ENCODE data around the gene FGF10. TPM values are rescaled to one million over a fixed set of nuclear protein-coding genes. Genes with fewer than 3 reads are reported as not detected.

FGF10 gene
- total RNA-seq, 6 experiments from 2014 or later, result 0.11 to 0.12 TPM; not detected in 4

DNA sequence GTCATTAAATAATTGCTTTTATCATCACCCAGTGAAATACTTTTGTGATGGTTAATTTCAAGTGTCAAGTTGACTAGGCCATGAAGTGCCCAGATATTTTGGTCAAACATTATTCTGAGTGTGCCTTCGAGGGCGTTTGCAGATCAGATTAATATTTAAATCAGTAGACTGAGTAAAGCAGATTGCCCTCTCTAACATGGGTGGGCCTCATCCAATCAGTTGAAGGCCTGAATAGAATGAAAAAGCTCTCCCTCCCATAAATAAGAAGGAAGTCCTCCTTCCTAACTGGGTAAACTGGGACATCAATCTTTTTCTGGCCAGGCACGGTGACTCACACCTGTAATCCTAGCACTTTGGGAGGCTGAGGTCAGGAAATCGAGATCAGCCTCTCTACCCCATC, 12.4 kb upstream of the FGF10 start:
- no peak for ATAC-seq
- no peaks in the 10 kb centered on the region for H3K4me1 ChIP-seq
- no peaks in the 10 kb centered on the region for H3K9me3 ChIP-seq
- no peak overlapping the region for H3K4me3 ChIP-seq
- no peak for TF ChIP-seq CTCF (IDR thresholded peaks at IDR 0.05)
- no peak for TF ChIP-seq POLR2A (IDR thresholded peaks at IDR 0.05)
- WGBS (ENCODE audit: insufficient coverage, low coverage, low lambda C conversion rate, missing lambda C conversion rate), result 47% methylated on average over 4 of the region's 4 CpGs
- no peak overlapping the region for H3K27ac ChIP-seq
- H3K27me3 ChIP-seq, result no peaks in the 10 kb centered on the region
- DNase-seq, result no peak
- intact Hi-C loops (cut with DNase I), result no loop called here
- no peaks in the 10 kb centered on the region for H3K36me3 ChIP-seq

DNA sequence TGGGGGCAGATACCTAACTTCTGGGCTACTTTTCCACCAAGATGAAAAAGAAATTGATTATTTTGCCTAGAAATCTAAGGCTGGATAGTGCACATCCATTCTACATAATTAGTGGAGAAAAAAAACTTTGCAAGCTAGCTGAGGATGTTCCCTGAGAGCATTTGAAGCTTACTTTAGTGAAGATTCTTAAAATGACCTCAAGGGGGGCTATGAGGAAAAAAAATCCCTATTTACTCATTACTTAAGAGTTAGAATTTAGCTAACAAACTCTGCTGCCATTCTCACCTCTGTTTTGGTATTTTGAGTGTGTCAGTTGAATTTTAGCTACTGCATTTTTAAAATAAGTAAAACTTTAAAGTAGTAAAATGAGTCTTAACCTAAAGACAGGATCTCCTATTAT, 9.2 kb upstream of the FGF10 start:
- DNase-seq (no peak), ATAC-seq (no peak)
- Histone ChIP-seq H3K36me3 (no peaks in the 10 kb centered on the region), H3K4me1 (no peaks in the 10 kb centered on the region), H3K9me3 (no peaks in the 10 kb centered on the region), H3K27me3 (no peaks in the 10 kb centered on the region), H3K27ac (no peak overlapping the region), H3K4me3 (no peak overlapping the region)
- intact Hi-C loops (cut with DNase I), result no loop called here
- TF ChIP-seq POLR2A (IDR thresholded peaks at IDR 0.05) (no peak), CTCF (IDR thresholded peaks at IDR 0.05) (no peak)

DNA sequence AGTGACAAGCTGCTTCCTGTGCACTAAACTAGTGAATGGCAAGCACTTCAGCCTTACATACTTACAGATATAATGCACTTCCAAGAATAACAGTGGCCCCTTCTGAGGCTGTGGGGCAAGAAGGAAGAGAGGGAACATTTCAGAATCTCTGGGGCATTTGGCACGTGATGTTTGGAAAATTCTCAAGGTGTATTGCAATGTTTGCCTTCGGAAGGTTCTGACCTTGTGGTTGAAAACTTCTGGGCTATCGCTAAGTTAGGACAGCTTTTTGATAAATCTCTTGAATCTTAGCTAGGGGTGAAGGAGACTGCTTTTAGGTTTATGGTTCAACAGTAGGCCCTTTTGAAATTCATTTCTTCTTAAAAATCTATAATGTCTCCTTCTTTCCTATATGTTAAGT, 7.1 kb upstream of the FGF10 start:
- intact Hi-C loops (cut with DNase I), result no loop called here
- Histone ChIP-seq H3K36me3 (no peaks in the 10 kb centered on the region), H3K9me3 (no peaks in the 10 kb centered on the region), H3K4me1 (no peaks in the 10 kb centered on the region), H3K27ac (no peak overlapping the region), H3K4me3 (no peak overlapping the region), H3K27me3 (no peaks in the 10 kb centered on the region)
- ATAC-seq, result no peak
- 45% methylated on average over 3 of the region's 3 CpGs for WGBS (ENCODE audit: insufficient coverage, low coverage, low lambda C conversion rate, missing lambda C conversion rate)
- no peak for DNase-seq
- TF ChIP-seq CTCF (IDR thresholded peaks at IDR 0.05) (no peak), POLR2A (IDR thresholded peaks at IDR 0.05) (no peak)

GRCh38 chr5:44390351-44390750, 1.1 kb upstream of the FGF10 start:
- WGBS (ENCODE audit: insufficient coverage, low coverage, low lambda C conversion rate, missing lambda C conversion rate), result 12% methylated on average over 2 of the region's 2 CpGs
- TF ChIP-seq CTCF (IDR thresholded peaks at IDR 0.05) (no peak), POLR2A (IDR thresholded peaks at IDR 0.05) (no peak)
- DNase-seq (no peak), ATAC-seq (peak in 1 of 4 donors; percentile 29)
- Histone ChIP-seq H3K27ac (no peak overlapping the region), H3K36me3 (no peaks in the 10 kb centered on the region), H3K4me1 (peaks cover 0 to 18% (median 0%) of the 10 kb centered on the region in 4 donors), H3K27me3 (peaks cover 4 to 7% of the 10 kb centered on the region in 2 donors), H3K9me3 (no peaks in the 10 kb centered on the region), H3K4me3 (no peak overlapping the region)
- intact Hi-C loops (cut with DNase I), result no loop called here

GRCh38 chr5:44389823-44390143, 563 bp upstream of the FGF10 start:
- ATAC-seq (peak in 2 of 4 donors; percentile 16 to 30), DNase-seq (no peak)
- no peaks in the 10 kb centered on the region for H3K36me3 ChIP-seq
- H3K9me3 ChIP-seq, result no peaks in the 10 kb centered on the region
- 7% methylated on average over 5 of the region's 5 CpGs for WGBS (ENCODE audit: insufficient coverage, low coverage, low lambda C conversion rate, missing lambda C conversion rate)
- TF ChIP-seq POLR2A (IDR thresholded peaks at IDR 0.05), result no peak
- no peak for TF ChIP-seq CTCF (IDR thresholded peaks at IDR 0.05)
- intact Hi-C loops (cut with DNase I), result no loop called here
- H3K4me3 ChIP-seq, result peak overlapping the region in 2 of 3 donors; percentile 28 to 34
- H3K27me3 ChIP-seq, result peaks cover 4 to 7% of the 10 kb centered on the region in 2 donors
- H3K27ac ChIP-seq, result no peak overlapping the region
- peaks cover 0 to 18% (median 0%) of the 10 kb centered on the region in 4 donors for H3K4me1 ChIP-seq
